ENCODE results near the gene CCDC27.

DNA sequence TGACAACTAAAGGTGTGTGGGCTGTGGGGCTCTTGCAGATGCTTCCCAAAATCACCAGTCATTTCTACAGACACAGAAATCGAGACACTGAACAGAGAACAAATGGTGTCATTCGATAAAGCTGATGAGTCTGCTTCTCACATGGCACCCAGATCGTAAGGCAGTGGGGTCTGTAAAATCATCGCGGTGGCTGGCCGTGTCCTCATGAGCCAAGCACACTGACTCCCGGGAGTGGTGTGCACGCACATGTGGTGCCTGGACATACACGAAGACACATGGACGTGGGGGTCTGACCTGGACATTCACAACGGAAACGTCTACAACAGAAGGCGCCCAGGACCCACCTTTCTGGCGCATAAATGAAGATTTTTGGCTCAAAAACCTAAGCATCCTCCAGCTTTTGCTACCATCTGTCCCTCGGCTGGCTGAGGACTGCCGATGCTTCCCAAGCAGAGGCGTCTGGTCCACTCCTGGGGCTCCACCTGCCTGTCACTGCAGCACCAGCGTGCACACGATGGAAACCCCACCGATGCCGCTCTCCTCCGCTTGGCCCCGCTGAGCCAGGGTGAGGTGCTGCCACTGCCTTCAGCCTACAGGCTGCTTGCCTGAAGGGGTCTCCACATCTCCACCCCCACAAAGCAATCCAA is 27.1 kb downstream of the CCDC27 start:
- TF ChIP-seq, protein P1, sequence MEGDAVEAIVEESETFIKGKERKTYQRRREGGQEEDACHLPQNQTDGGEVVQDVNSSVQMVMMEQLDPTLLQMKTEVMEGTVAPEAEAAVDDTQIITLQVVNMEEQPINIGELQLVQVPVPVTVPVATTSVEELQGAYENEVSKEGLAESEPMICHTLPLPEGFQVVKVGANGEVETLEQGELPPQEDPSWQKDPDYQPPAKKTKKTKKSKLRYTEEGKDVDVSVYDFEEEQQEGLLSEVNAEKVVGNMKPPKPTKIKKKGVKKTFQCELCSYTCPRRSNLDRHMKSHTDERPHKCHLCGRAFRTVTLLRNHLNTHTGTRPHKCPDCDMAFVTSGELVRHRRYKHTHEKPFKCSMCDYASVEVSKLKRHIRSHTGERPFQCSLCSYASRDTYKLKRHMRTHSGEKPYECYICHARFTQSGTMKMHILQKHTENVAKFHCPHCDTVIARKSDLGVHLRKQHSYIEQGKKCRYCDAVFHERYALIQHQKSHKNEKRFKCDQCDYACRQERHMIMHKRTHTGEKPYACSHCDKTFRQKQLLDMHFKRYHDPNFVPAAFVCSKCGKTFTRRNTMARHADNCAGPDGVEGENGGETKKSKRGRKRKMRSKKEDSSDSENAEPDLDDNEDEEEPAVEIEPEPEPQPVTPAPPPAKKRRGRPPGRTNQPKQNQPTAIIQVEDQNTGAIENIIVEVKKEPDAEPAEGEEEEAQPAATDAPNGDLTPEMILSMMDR (IDR thresholded peaks at IDR 0.05; ENCODE audit: low read depth, low read length, poor library complexity, severe bottlenecking), result no peak
- TF ChIP-seq EZH2phosphoT487 (IDR thresholded peaks at IDR 0.05; ENCODE audit: borderline replicate concordance, low read length), result no peak

All from DOHH2 (cell line).